Osteoblast (primary cell): ENCODE measurements around the gene MATN1. TPM values are rescaled to one million over a fixed set of nuclear protein-coding genes. Genes with fewer than 3 reads are reported as not detected.

ENCODE experiments used
- DNase-seq: peaks from one replicate; pipeline ENCODE4 v3.0.0; 2011; ENCODE audit warnings: low spot score, mixed read lengths; ENCODE audit not compliant: insufficient read length; ENCODE audit errors: missing footprints
- H2AFZ ChIP-seq: 2 replicates; pipeline ENCODE4 v1.6.0; 2011; ENCODE audit warnings: mild to moderate bottlenecking, low read length
- H3K27ac ChIP-seq: 2 replicates; pipeline ENCODE4 v1.5.1; 2011; ENCODE audit warnings: mild to moderate bottlenecking, low read depth, low read length, moderate library complexity
- H3K27me3 ChIP-seq: 2 replicates; pipeline ENCODE4 v1.6.0; 2012; ENCODE audit warnings: mild to moderate bottlenecking, control low read depth, inconsistent platforms, low read length, moderate library complexity; ENCODE audit not compliant: insufficient read depth
- H3K36me3 ChIP-seq: 2 replicates; pipeline ENCODE4 v1.5.1; 2011; ENCODE audit warnings: mild to moderate bottlenecking, low read length, control low read depth, moderate library complexity; ENCODE audit not compliant: insufficient read depth
- H3K4me1 ChIP-seq: 2 replicates; pipeline ENCODE4 v1.5.1; 2011; ENCODE audit warnings: mild to moderate bottlenecking, low read length, control low read depth, moderate library complexity; ENCODE audit not compliant: insufficient read depth
- H3K4me2 ChIP-seq: 2 replicates; pipeline ENCODE4 v1.6.0; 2011; ENCODE audit warnings: mild to moderate bottlenecking, low read length; ENCODE audit not compliant: insufficient read depth
- H3K4me3 ChIP-seq: fragments of 200-600 bp; sonication (generic); 3 replicates; pipeline ENCODE4 v1.5.1; 2012; ENCODE audit warnings: mild to moderate bottlenecking, low read length, inconsistent platforms; ENCODE audit not compliant: insufficient read depth
- H3K79me2 ChIP-seq: 2 replicates; pipeline ENCODE4 v1.6.0; 2012; ENCODE audit warnings: mild to moderate bottlenecking, low read length, control low read depth, inconsistent platforms; ENCODE audit not compliant: insufficient read depth
- H3K9me3 ChIP-seq: 2 replicates; pipeline ENCODE4 v1.5.1; 2011; ENCODE audit warnings: low read depth, low read length, control low read depth
- H4K20me1 ChIP-seq: 2 replicates; pipeline ENCODE4 v1.6.0; 2012; ENCODE audit warnings: mild to moderate bottlenecking, low read length, control low read depth; ENCODE audit not compliant: insufficient read depth
- CTCF ChIP-seq: IDR thresholded peaks from 2 replicates; pipeline ENCODE4 v1.5.1; 2011; ENCODE audit warnings: mild to moderate bottlenecking, low read depth, low read length, moderate library complexity; ENCODE audit errors: extremely low read depth
- total RNA-seq: library from RNA; depleted of rRNA; stranded (reverse); fragments of >200 nt; gene quantifications from 2 replicates; pipeline ENCODE4 v1.2.3, GENCODE V29; 2012

MATN1 gene
- total RNA-seq, 1 donor, result not detected

GRCh38 chr1:30746212-30747032, 23.0 kb upstream of the MATN1 start:
- Histone ChIP-seq H3K9me3 (no peaks in the 10 kb centered on the region), H3K36me3 (no peaks in the 10 kb centered on the region), H3K27me3 (peaks cover 9% of the 10 kb centered on the region), H3K4me1 (no peaks in the 10 kb centered on the region), H4K20me1 (no peaks in the 10 kb centered on the region), H3K27ac (no peak overlapping the region), H2AFZ (no peak overlapping the region), H3K79me2 (no peaks in the 10 kb centered on the region), H3K4me3 (no peak overlapping the region), H3K4me2 (no peak overlapping the region)
- peak; percentile 63 for DNase-seq
- no peak for TF ChIP-seq CTCF

- H4K20me1 ChIP-seq, result no peaks in the 10 kb centered on the region
- no peaks in the 10 kb centered on the region for H3K9me3 ChIP-seq
- H3K4me2 ChIP-seq, result no peak overlapping the region
- H3K27ac ChIP-seq, result no peak overlapping the region
- no peak overlapping the region for H3K4me3 ChIP-seq
- no peak for TF ChIP-seq CTCF
- H3K36me3 ChIP-seq, result no peaks in the 10 kb centered on the region
- peak; percentile 76 for DNase-seq
- H2AFZ ChIP-seq, result no peak overlapping the region
- H3K4me1 ChIP-seq, result no peaks in the 10 kb centered on the region
- H3K79me2 ChIP-seq, result no peaks in the 10 kb centered on the region
- peaks cover 9% of the 10 kb centered on the region for H3K27me3 ChIP-seq
These were observed 22.4 kb upstream of the MATN1 start for GRCh38 chr1:30745834-30746208.

GRCh38 chr1:30745156-30745833, 21.9 kb upstream of the MATN1 start:
- Histone ChIP-seq H3K4me3 (no peak overlapping the region), H3K4me1 (no peaks in the 10 kb centered on the region), H3K36me3 (no peaks in the 10 kb centered on the region), H3K4me2 (no peak overlapping the region), H3K79me2 (no peaks in the 10 kb centered on the region), H3K9me3 (no peaks in the 10 kb centered on the region), H3K27ac (no peak overlapping the region), H2AFZ (no peak overlapping the region), H3K27me3 (peaks cover 9% of the 10 kb centered on the region), H4K20me1 (no peaks in the 10 kb centered on the region)
- DNase-seq, result peak; percentile 36
- no peak for TF ChIP-seq CTCF

GRCh38 chr1:30744060-30744756, 20.8 kb upstream of the MATN1 start:
- no peaks in the 10 kb centered on the region for H3K9me3 ChIP-seq
- H4K20me1 ChIP-seq, result no peaks in the 10 kb centered on the region
- H3K27ac ChIP-seq, result no peak overlapping the region
- H3K4me3 ChIP-seq, result no peak overlapping the region
- no peaks in the 10 kb centered on the region for H3K79me2 ChIP-seq
- H3K36me3 ChIP-seq, result no peaks in the 10 kb centered on the region
- no peaks in the 10 kb centered on the region for H3K4me1 ChIP-seq
- H2AFZ ChIP-seq, result no peak overlapping the region
- H3K27me3 ChIP-seq, result peaks cover 9% of the 10 kb centered on the region
- TF ChIP-seq CTCF, result no peak
- peak; percentile 43 for DNase-seq
- no peak overlapping the region for H3K4me2 ChIP-seq
